GM12878 (cell line): ENCODE data around the gene OR6K3. TPM values are rescaled to one million over a fixed set of nuclear protein-coding genes. Genes with fewer than 3 reads are reported as not detected.

Experiments used
- ATAC-seq: fragments of 200-7000 bp; cut with Tn5 transposase; 3 replicates; pipeline ENCODE4 v1.9.1; 2020; ENCODE audit warnings: mild to moderate bottlenecking, moderate library complexity
- BruUV-seq: library from RNA; stranded (reverse); fragments of 400-500 nt; replicated peaks from 2 replicates; lab custom pipeline; 2021; lab: Mats Ljungman, UMichigan
- CTCF ChIA-PET: fragments of 300-600 bp; sonication (Branson Sonifier 250); formaldehyde crosslinking; extraction: SDS; loops from one replicate; lab custom pipeline; 2021; ENCODE audit warnings: inconsistent platforms; lab: Yijun Ruan, JAX
- POLR2A ChIA-PET: fragments of 350-600 bp; formaldehyde crosslinking; extraction: SDS; loops from one replicate; lab custom pipeline; 2021; ENCODE audit warnings: inconsistent platforms; lab: Charles Lee
- RAD21 ChIA-PET: fragments of 300-600 bp; sonication (Branson Sonifier 250); formaldehyde crosslinking; loops from one replicate; lab custom pipeline; 2023; ENCODE audit warnings: antibody characterized with exemption; ENCODE audit not compliant: unreplicated experiment; lab: Charles Lee
- SMC1A ChIA-PET: fragments of 300-600 bp; sonication (Branson Sonifier 250); formaldehyde crosslinking; loops from one replicate; lab custom pipeline; 2023; ENCODE audit not compliant: unreplicated experiment, uncharacterized antibody; lab: Charles Lee
- DNase-seq: peaks from one replicate; pipeline ENCODE4 v3.0.0-alpha.2; 2011; ENCODE audit warnings: low read depth, low spot score
- FAIRE-seq: peaks from 3 replicates; lab custom pipeline; 2011; peaks lifted over from hg19 to GRCh38; lab: Jason Lieb, UNC
- H2AFZ ChIP-seq: 2 replicates; pipeline ENCODE4 v1.6.0; 2011; ENCODE audit warnings: low read depth, low read length, control low read depth; ENCODE audit not compliant: control insufficient read depth
- H3K27ac ChIP-seq: 2 replicates; pipeline ENCODE4 v1.5.1; 2011; ENCODE audit warnings: control low read depth; ENCODE audit not compliant: control insufficient read depth, insufficient read depth
- H3K27me3 ChIP-seq, 2 experiments: replicated peaks in 1 of 2; 2 replicates each; pipeline versions ENCODE4 v1.6.0 to v1.6.1; 2011; ENCODE audit warnings: low read length in 1 of 2; ENCODE audit not compliant: control insufficient read depth in 2 of 2, insufficient read depth in 2 of 2
- H3K36me3 ChIP-seq, 2 experiments: 2 replicates each; pipeline ENCODE4 v1.5.1; 2011; ENCODE audit warnings: low read length in 1 of 2; ENCODE audit not compliant: control insufficient read depth in 2 of 2, insufficient read depth in 2 of 2
- H3K4me1 ChIP-seq: 2 replicates; pipeline ENCODE4 v1.6.1; 2011; ENCODE audit warnings: mild to moderate bottlenecking, low read length, moderate library complexity, mixed read lengths; ENCODE audit not compliant: control insufficient read depth, insufficient read depth
- H3K4me2 ChIP-seq: 2 replicates; pipeline ENCODE4 v1.6.0; 2011; ENCODE audit warnings: control low read depth; ENCODE audit not compliant: control insufficient read depth, insufficient read depth
- H3K4me3 ChIP-seq: fragments of 200-600 bp; sonication (generic); 2 replicates; pipeline ENCODE4 v1.5.1; 2016
- H3K79me2 ChIP-seq: 2 replicates; pipeline ENCODE4 v1.6.0; 2011; ENCODE audit warnings: low read length; ENCODE audit not compliant: control insufficient read depth, insufficient read depth
- H3K9ac ChIP-seq: 2 replicates; pipeline ENCODE4 v1.8.0; 2011; ENCODE audit warnings: low read length, control low read depth, mixed read lengths; ENCODE audit not compliant: control insufficient read depth, insufficient read depth
- H3K9me3 ChIP-seq: replicated peaks from 3 replicates; pipeline ENCODE4 v1.5.1; 2011; ENCODE audit warnings: mild to moderate bottlenecking, low read length; ENCODE audit not compliant: control insufficient read depth, insufficient read depth
- H4K20me1 ChIP-seq: 2 replicates; pipeline ENCODE4 v1.6.0; 2011; ENCODE audit not compliant: control insufficient read depth, insufficient read depth
- BCLAF1 ChIP-seq: fragments of 450-650 bp; IDR thresholded peaks from 2 replicates; pipeline ENCODE4 v1.6.1; 2017; ENCODE audit warnings: antibody characterized with exemption, mild to moderate bottlenecking, moderate library complexity
- GATAD2B ChIP-seq: fragments of 450-650 bp; conservative IDR thresholded peaks from 2 replicates; pipeline ENCODE4 v1.6.1; 2017; ENCODE audit warnings: low read depth, mild to moderate bottlenecking, moderate library complexity
- IKZF1 ChIP-seq: fragments of 450-650 bp; conservative IDR thresholded peaks from 2 replicates; pipeline ENCODE4 v1.6.1; 2017; ENCODE audit warnings: antibody characterized with exemption, mild to moderate bottlenecking
- IRF3 ChIP-seq: fragments of 450-650 bp; IDR thresholded peaks from 2 replicates; pipeline ENCODE4 v1.6.1; 2014; ENCODE audit warnings: mild to moderate bottlenecking
- IRF4 ChIP-seq: IDR thresholded peaks from 2 replicates; pipeline ENCODE4 v1.6.1; 2011; ENCODE audit warnings: low read depth, low read length
- JUND ChIP-seq: IDR thresholded peaks from 2 replicates; pipeline ENCODE4 v1.6.1; 2012; ENCODE audit warnings: low read depth, mild to moderate bottlenecking, low read length, improper control_type of control experiment, moderate library complexity
- KAT2A ChIP-seq: conservative IDR thresholded peaks from 2 replicates; pipeline ENCODE4 v1.6.1; 2011; ENCODE audit warnings: low read depth, low read length; ENCODE audit not compliant: control insufficient read depth
- MEF2B ChIP-seq: fragments of 450-650 bp; IDR thresholded peaks from 2 replicates; pipeline ENCODE4 v1.6.1; 2018; ENCODE audit warnings: mild to moderate bottlenecking, moderate library complexity; ENCODE audit not compliant: partially characterized antibody, poor library complexity, severe bottlenecking
- NKRF ChIP-seq: fragments of 450-650 bp; conservative IDR thresholded peaks from 2 replicates; pipeline ENCODE4 v1.6.1; 2017; ENCODE audit warnings: mild to moderate bottlenecking, moderate library complexity
- NR2F1 ChIP-seq: fragments of 450-650 bp; conservative IDR thresholded peaks from 2 replicates; pipeline ENCODE4 v1.6.1; 2017; ENCODE audit warnings: mild to moderate bottlenecking
- PAX5 ChIP-seq: IDR thresholded peaks from 2 replicates; pipeline ENCODE4 v1.6.1; 2011; ENCODE audit warnings: low read depth, low read length, borderline replicate concordance
- RAD21 ChIP-seq: IDR thresholded peaks from 2 replicates; pipeline ENCODE4 v1.6.1; 2011; ENCODE audit warnings: mild to moderate bottlenecking, low read depth, low read length, moderate library complexity; ENCODE audit not compliant: insufficient read depth
- RAD51 ChIP-seq: fragments of 450-650 bp; IDR thresholded peaks from 2 replicates; pipeline ENCODE4 v1.6.1; 2016; ENCODE audit warnings: moderate library complexity, mild to moderate bottlenecking, inconsistent platforms
- RELB ChIP-seq: fragments of 450-650 bp; IDR thresholded peaks from 2 replicates; pipeline ENCODE4 v1.6.1; 2017; ENCODE audit warnings: low read depth, mild to moderate bottlenecking, moderate library complexity
- SMAD1 ChIP-seq: fragments of 450-650 bp; IDR thresholded peaks from 2 replicates; pipeline ENCODE4 v1.6.1; 2018; ENCODE audit warnings: mild to moderate bottlenecking, low read depth; ENCODE audit not compliant: partially characterized antibody
- SUPT20H ChIP-seq: IDR thresholded peaks from 2 replicates; pipeline ENCODE4 v1.6.1; 2011; ENCODE audit warnings: low read depth, mild to moderate bottlenecking, low read length, moderate library complexity, borderline replicate concordance; ENCODE audit not compliant: control insufficient read depth
- TCF12 ChIP-seq: IDR thresholded peaks from 2 replicates; pipeline ENCODE4 v1.6.1; 2011; ENCODE audit warnings: low read depth, mild to moderate bottlenecking, low read length
- ZNF207 ChIP-seq: fragments of 450-650 bp; IDR thresholded peaks from 2 replicates; pipeline ENCODE4 v1.6.1; 2014; ENCODE audit warnings: antibody characterized with exemption, mild to moderate bottlenecking, borderline replicate concordance
- WGBS: methylation state at CpG from one replicate; pipeline ENCODE4 v1.1.6; 2016; ENCODE audit warnings: low lambda C conversion rate; ENCODE audit not compliant: insufficient replicate concordance, insufficient coverage; ENCODE audit errors: missing lambda C conversion rate; 5-methylcytosine and 5-hydroxymethylcytosine counted together
- in situ Hi-C: fragments of 300-500 bp; cut with MboI; formaldehyde crosslinking; loops from 9 replicates; pipeline ENCODE4 v1.14.3; 2018; ENCODE audit warnings: mixed read lengths
- intact Hi-C: fragments of 100-400 bp; cut with micrococcal nuclease; formaldehyde crosslinking; loops from one replicate; pipeline ENCODE4 v1.14.2; 2022; ENCODE audit not compliant: unreplicated experiment
- polyA plus RNA-seq, 11 experiments: library from polyadenylated mRNA; depleted of rRNA in 4 of 11; unstranded in 6 of 11; stranded (reverse) in 5 of 11; fragments of >200 nt; fragmentation: Nextera tagmentation in 4 of 11; fragmentation: Illumina TruSeq in 1 of 11; extraction: Ambion mirVana in 4 of 11; extraction: Trizol in 1 of 11; gene quantifications; 1 replicate in 1 of 11; 2 replicates in 10 of 11; pipeline versions ENCODE4 v1.2.1 to v1.2.3, GENCODE V29; 2011 to 2016; ENCODE audit warnings: inconsistent platforms in 2 of 11, missing spikeins in 2 of 11, low read depth in 1 of 11
- total RNA-seq, 4 experiments: library from RNA; depleted of rRNA in 3 of 4; stranded (reverse); fragments of >200 nt in 3 of 4; fragmentation: Illumina TruSeq in 1 of 4; extraction: Trizol in 1 of 4; gene quantifications; 2 replicates each; pipeline versions ENCODE4 v1.2.1 to v1.2.3, GENCODE V29; 2013 to 2021

The OR6K3 gene
- total and polyA plus RNA-seq, 10 of the 15 experiments (the other 5 are each of a cell fraction or from before 2014, with no cell fraction given): not detected

- ChIA-PET SMC1A (no interaction called here), POLR2A (interaction anchor here (0.6 kb wide), 1 partner anchor 485 kb away, joined by 3 read pairs; no protein-coding TSS in a partner anchor), RAD21 (no interaction called here), CTCF (interaction anchor here (0.7 kb wide), 1 partner anchor 392 kb away, joined by 3 read pairs; no protein-coding TSS in a partner anchor)
- in situ Hi-C loops: no loop called here
- H2AFZ ChIP-seq: no peak overlapping the region
- H3K4me1 ChIP-seq: no peaks in the 10 kb centered on the region
- intact Hi-C loops: no loop called here
- H3K4me3 ChIP-seq: no peak overlapping the region
- BruUV-seq: no TSS peak
- ATAC-seq: no peak
- no peaks in the 10 kb centered on the region for H3K36me3 ChIP-seq
- TF ChIP-seq SUPT20H: no peak
- TF ChIP-seq RAD21: no peak
- TF ChIP-seq IRF4: no peak
- no peak for TF ChIP-seq JUND
- no peak for TF ChIP-seq BCLAF1
- TF ChIP-seq MEF2B: no peak
- no peak for TF ChIP-seq TCF12
- no peak for TF ChIP-seq GATAD2B
- no peak for TF ChIP-seq RAD51
- TF ChIP-seq PAX5: no peak
- TF ChIP-seq ZNF207: no peak
- no peak for TF ChIP-seq RELB
- TF ChIP-seq NR2F1: no peak
- TF ChIP-seq KAT2A: no peak
- no peak for TF ChIP-seq IKZF1
- no peak for TF ChIP-seq NKRF
- no peak for TF ChIP-seq SMAD1
- no peak for TF ChIP-seq IRF3
- H3K9ac ChIP-seq: no peak overlapping the region
- FAIRE-seq: no peak
- H4K20me1 ChIP-seq: no peaks in the 10 kb centered on the region
- no peak overlapping the region for H3K4me2 ChIP-seq
- H3K79me2 ChIP-seq: no peaks in the 10 kb centered on the region
- no peak for DNase-seq
- H3K27me3 ChIP-seq: peaks cover 0 to 2% of the 10 kb centered on the region in 2 experiments; a peak in 2 of 4 replicates
- 47% methylated on average over 2 of the region's 2 CpGs for WGBS
- H3K9me3 ChIP-seq: no peaks in the 10 kb centered on the region
- no peak overlapping the region for H3K27ac ChIP-seq
These were observed 38.9 kb downstream of the OR6K3 start for GRCh38 chr1:158681606-158682005.
